NCI-H2227 (cell line): Measurements from ENCODE around the gene RASAL2.
"Not testable (repeated sequence)": the region's sequence is repeated elsewhere in the genome, so short reads cannot be mapped to it uniquely, and the experiment has no call there.

Source experiments
- DNase-seq: peaks from one replicate; lab custom pipeline; 2025; ENCODE audit not compliant: unreplicated experiment; lab: John Stamatoyannopoulos, UW

Gene RASAL2

DNA sequence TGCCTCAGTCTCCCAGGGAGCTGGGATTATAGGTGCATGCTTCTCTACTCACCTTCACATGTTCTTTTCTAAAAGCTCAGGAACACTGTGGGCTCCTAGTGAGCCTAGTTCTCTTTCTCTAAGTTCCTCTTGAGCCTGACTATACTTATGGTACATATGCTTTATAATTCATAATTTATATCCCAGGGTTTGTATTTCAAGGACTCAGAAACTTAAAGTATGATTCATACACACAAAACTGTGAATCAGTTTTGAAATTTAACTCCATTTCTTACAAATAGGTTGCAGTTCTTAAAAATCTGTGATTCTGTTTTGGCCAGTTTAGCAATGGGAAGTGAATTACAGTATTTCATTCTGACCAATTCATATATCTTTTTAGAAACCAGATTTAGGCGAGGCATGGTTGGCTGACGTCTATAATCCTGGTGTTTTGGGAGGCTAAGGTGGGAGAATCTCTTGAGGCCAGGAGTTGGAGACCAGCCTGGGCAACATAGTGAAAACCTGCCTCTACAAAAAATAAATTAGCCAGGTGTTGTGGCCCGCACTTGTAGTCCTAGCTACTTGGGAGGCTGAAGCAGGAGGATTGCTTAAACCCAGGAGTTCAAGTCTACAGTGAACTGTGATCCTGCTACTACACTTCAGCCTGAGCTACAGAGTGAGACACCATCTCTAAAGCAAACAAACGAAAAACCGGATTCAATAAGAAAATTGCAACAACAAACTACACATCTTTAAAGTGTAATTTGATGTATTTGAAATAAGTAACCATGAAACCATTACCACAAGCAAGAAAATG is 15.6 kb downstream of the RASAL2 start:
- no peak for DNase-seq

DNA sequence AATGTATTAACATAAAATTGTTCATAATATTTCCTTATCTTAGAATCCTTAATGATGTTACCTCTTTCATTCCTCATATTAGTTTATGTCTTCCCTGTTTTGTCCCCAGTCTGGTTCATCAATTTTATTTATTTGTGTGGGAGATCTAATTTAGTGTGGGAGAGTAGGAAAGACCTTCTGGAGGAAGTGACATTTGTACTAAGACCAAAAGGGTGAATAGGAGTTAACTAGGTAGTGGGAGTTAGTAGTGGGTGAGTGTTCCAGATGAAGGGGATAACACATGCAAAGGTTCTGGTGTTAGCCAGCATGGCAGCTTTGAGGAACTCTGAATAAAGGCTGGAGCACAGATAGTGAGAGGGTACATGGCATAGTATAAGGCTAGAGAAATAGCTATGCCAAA is 21.4 kb downstream of the RASAL2 start:
- DNase-seq, result no peak

DNA sequence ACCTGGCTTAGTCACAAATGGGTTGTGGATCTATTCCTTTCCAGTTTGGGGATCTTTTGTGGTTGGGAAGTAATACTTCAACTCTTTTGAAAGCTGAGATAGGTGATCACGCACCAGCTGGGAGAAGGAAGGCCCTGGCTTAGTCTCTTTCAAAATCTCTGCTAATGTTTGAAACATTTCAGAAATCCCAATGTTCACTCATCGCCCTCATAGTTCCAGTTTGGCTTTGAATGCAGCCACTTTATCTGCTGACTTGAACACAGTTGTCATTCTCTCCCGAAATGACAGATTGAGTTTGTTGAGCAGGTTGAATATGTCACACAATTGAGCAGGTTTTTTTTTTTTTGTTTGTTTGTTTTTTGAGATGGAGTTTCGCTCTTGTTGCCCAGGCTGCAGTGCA is 24.6 kb downstream of the RASAL2 start:
- no peak for DNase-seq

DNA sequence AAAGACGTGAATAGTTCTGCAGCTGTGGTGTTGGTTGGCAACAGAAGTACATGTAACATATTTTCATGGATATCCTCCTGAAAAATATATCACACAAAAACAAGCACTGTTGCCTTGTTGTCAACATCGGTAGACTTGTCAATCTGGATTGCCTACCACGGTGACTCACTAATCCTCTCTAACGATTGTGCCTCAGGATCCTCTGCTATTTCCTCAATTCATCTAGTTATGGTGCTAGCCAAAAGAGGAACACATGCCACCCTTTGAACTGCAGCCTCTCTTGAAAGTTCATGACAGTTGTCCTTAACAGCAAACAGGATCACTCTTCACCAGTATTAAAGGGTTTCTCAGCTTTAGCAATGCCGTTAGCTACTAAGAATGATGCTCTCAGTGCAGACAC is 25.7 kb downstream of the RASAL2 start:
- DNase-seq, result no peak

DNA sequence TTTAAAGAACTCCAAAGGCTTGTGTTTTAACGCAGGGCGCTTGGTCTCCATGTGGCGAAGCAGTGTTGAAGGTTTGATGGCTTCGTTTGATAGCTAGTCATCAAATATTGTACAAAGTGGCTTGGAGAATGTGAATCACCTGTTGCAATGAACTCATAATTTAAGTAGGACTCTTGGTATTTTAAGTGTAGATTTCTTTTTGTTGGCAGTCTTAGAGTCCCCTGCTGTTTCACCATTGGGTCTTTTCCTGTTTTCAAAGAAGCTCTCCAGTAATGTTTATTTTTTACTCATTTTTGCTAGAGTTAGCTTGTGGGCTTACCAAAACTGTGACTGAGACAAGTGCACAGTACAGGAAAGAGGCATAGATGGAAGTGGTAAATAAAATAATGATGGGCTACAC is 26.2 kb downstream of the RASAL2 start:
- no peak for DNase-seq

DNA sequence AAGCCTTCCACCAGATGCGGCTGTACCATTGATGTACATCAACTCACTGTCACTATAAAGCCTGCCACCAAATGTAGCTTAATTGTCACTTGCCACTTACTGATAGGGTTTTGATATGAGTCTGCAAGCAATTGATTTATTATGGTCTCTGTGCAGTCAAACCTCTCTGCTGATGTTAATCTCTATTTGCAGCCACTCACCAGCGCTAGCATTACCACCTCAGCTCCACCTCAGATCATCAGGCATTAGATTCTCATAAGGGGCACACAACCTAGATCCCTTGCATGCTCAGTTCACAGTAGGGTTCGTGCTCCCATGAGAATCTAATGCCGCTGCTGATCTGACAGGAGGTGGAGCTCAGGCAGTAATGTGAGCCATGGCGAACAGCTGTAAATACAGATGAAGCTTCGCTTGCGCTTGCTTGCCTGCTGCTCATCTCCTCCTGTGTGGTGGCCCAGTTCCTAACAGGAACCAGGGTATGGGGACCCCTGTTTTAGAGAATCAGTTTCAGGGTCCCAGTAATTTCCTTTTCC is 26.7 kb downstream of the RASAL2 start:
- DNase-seq, result not testable (repeated sequence)

DNA sequence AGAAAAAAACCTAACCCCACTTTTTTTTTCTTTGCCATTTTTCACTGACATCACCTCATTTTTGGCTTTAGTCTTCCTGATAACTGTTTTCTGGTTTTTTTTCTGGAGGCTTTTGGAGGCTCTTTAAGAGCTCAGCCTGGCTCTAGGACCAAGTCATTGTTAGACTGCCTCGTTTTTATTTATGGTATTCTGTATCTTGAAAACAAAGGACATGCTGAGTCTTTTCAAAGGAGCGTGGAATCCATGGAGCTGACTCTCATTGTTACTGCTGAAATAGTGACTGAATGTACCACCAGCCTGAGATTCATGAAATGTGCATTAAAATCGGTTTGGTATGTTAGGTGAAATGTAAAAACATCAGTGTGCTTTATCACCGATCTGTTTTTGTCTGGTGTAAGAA is 28.0 kb downstream of the RASAL2 start:
- no peak for DNase-seq

DNA sequence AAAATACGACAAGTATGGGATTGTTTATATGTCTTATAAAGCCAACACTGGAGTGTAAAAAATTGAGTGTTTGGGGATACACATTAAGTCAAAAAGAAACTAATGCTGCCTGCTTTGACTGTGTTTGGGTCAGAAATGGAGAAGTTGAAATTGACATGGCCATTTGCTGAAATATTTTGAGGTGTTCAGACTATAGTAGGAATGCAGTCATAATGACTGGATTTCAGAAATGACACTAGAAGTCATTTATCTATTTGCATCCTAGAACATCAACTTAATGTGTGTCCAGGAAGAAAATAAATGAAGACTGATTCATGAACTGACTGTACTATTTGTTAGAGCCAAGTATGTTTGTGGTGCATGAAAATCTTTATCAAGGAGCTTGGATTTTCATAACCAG is 28.4 kb downstream of the RASAL2 start:
- DNase-seq, result no peak

DNA sequence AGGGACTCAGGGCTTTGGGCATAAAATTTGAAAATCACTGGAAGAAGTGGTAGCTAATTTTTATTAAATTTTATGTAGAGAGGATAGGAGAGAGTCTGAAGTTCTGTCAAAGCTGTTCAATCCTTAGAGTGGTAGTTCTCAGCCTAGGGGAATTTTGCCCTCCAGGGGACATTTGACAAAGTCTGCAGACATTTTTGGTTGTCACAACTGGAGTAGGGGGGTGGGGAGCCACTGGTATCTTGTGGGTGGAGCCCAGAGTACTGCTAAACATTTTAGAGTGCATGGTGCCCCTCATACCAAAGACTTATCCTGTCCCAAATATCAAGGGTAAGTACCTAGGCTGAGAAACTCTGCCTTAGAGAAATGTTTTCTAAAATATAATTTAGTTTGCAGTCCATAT is 30.2 kb downstream of the RASAL2 start:
- no peak for DNase-seq

DNA sequence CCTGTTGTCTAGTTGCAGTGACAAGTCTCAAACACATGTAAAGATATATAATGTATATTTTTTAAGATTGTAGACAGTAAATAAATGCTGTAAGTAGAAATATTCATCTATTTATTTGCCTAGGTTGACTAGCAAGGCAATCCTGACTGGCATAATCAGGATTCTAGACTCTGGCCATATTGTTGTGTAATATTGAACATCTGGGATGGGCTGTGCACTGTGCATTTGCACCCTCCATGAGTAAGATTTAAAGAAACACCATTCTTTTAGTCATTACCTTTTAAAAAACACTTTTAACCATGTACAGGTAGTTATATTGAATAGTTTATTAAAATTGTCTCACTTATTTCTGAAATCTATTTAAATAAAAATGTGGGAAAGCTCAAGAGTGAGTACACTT is 32.4 kb downstream of the RASAL2 start:
- DNase-seq, result no peak

DNA sequence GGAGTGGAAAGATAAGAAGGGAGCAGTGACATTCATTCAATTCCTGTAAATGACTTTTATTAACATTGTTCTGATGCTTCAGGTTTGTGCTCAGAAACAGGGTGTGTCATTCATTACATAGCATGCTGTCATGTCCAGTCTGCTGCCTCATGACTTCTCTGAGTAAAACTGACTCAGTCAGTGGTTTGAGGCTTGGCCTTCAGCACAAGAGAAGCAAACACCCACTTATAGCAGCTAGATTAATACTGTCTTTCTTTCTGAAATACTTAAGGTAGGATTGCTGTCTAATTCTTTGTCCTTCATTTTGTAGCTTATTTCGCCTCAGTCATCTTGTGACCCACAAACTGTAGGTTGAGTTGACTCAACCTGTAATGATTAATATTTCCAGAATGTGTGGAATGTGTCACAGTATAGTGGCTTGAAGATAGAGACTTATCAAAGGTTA is 32.9 kb downstream of the RASAL2 start:
- DNase-seq, result no peak

DNA sequence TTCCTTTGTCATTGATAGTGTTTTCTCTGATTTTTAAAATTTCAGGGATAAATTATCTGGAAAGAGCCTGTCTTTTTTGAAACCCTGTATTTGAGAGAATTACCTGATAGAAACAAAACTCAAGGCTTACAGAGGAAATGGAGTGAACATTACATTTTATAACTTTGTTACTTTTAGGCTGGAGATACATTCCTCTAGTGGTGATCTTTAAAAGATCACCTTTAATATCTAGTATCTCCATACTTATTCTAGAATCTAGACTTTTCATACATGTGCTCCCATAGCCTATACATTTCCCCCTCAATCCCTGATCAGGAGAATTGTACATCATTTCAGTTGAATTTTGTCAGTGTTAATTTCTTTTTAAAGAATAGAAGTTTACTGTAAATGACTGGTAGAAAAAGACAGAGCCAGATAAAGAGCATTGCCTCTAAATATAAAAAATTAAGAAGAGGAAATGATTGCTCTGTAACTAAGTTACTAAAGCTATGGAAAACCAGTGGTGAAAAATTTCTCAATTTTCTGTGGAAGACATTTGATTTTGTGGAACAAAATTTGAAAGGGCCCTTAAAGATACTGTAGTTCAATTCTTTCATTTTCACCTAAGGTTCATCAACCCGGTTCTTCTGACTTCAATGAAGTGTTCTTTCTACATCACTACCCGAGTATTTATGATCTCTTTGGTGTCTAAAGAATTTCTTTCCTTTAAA is 33.7 kb downstream of the RASAL2 start:
- no peak for DNase-seq

DNA sequence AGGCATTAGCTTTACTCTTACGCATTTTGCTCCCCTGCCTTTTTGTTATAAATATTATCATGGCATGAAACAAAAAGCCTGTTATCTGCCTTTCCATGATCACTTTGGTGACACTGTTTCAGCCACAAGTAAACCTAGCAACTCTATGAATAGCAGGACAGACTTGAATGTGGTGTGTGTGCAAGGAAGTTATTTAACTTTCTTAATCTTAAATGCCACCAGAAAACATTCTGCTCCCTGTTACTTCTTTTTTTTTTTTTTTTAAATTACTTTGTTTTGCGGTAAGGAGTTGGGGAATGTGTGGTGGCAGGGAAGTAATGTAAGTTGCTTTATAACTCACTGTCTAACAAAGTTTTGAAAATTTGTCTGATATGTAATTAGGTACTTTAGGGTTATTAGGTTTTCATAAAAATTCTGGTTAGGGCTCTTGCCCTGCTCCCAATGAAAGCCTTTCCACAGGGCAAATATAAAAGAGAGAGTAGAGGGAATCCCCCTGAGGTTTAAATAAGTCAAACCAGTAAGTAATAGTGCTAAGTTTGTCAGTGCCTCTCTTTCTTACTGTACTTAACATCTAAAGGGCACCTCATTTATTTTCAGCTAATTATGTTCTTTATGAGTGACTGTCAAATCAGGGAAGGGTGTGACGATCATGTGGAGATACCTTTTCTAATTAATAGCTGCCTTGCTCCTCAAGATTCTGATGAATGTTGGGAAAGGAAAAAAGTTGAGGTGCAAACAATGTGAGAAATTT is 39.5 kb downstream of the RASAL2 start:
- DNase-seq, result no peak

DNA sequence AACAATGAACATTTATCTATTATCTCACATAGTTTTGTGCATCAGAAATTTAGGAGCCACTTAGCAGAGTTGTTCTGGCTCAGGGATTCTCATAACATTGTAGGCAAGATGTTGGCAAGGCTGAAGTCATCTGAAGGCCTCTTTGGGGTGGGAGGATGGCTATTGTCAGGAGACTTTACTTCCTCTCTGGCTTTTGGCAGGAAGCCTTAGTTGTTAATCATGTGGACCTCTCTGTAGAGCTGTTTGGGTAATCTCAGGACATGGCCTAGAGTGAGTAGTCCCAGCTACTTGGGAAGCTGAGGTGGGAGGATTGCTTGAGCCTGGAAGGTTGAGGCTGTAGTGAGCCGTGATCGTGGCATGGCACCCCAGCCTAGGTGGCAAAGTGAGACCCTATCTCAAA is 40.2 kb downstream of the RASAL2 start:
- DNase-seq, result no peak

DNA sequence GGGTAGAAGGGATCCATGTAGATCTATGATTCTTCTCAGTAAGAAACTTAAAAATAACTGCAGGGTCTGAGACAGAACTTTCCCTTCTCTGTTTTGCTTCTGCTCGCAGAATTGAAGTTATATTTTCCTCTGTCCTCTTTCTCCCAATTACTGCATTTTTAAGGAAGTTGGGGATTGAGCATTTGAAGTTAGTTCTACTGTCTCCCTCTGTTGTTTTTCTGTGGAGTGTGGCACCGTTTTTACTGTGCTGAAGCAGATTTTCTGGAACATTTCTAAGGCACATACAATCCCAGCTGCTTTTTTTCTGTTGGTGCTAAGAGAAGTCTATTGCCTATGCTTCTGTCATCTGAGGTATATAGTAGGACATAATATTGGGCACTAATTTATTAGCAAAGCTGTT is 43.3 kb downstream of the RASAL2 start:
- no peak for DNase-seq

DNA sequence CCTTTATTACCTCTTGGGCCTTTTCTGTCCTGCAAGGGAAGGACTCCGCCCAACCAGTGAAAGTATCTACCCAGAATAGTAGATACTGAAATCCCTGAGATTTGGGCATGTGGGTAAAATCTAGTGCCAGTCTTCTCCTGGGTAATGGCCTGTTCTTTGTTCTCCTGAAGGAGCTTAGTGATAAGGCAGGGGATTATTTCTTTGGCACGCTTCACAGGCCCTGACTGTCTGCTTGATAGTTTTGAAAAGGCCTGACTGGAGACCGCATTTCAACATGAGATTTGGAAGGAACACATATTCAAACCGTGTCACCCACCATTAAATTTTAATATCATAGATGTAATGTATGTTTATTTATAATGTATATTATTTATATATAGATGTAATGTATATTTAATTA is 48.9 kb downstream of the RASAL2 start:
- DNase-seq, result no peak

DNA sequence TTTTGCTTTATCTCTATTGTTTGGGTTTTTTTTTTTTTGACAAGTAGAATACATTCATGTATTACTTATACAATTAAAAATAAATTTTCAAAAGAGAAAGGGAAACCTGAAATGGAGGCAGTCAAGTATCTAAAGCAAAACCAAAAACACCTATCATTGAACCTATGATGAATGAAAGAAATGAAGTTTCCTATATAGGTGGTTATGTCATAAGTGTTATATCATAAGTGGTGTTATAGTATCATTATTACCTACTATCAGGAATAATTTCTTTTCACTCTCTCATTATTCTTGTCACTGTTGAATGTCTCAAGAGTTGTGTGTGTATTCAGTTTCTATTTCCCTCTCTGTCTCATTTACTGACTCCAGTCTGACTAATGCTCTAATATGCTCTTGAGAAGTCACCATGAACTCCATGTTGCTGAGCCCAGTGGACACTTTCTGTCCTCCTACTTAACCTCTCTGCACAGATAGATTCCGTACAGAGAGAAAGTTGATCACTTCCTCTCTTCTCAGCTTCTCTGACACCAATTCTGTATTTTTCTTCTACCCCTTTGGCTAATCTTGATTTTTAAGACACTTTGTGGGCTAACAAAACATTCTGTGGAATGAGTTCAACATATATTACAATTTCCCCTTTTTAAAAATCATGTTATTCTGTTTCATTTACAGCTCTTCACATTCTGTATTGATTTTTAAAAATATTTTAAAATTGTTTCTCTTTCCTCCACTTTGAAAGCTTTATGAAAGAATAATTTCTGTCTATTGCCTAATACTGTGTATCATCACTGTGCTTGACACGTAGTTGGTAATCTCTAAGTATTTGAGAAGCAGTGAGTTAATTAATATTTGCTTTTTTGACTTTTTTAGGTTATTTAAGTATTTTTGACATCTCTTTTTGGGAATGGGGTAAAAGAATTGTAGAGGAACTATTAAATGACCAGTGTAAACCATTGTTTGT is 50.1 kb downstream of the RASAL2 start:
- no peak for DNase-seq

DNA sequence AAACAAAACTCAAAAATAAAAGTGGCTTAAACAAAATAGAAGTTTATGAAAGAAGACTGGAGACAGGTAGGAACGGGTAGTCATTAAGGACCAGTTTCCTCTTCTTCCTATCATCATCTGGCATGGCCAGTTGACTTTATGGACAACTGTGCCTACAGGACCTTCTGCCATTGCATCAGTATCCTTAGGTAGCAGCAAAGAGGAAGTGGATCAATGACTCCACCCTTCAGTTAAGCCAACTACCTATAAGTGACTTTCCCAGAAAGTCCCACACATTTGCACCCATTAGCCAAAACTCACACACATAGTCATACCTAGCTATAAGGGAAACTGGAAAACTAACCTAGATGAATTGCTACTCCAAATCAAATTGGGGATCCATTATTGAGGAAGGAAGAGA is 51.7 kb downstream of the RASAL2 start:
- no peak for DNase-seq

DNA sequence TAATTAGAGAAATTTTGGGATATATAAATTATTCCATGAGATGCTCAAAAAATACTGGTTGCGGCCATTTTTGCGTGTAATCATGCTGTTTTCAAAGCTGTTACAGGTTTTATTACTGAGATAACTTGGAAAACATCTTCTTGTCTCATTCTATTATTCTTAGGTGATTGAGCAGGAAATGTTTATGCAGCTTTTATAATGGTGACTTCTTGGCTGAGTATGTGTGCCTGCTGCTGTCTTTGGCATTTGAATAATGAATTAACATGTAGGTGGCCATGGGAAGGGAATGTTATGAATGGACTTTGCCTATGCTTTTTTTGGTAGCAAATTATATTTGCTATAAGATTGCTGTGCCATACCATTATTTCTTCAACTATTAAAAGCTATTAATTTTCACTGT is 52.5 kb downstream of the RASAL2 start:
- DNase-seq, result no peak

DNA sequence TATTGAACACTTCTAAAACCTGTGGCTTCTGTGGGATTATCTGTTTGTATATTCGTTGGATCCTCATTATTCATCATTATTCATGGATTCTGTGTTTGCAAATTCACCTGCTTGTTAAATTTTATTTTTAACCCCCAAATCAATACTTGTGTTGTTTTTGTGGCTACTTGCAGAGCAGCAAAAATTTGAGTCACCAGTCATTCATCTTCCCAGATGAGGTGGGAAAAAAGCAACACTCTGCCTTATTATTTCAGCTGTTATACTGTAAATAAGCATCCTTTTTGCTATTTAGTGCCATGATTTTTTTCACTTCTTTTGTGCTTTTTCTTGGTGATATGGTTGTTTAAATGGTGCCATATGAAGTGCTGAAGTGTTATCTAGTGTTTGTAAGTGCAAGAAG is 56.7 kb downstream of the RASAL2 start:
- DNase-seq, result no peak

DNA sequence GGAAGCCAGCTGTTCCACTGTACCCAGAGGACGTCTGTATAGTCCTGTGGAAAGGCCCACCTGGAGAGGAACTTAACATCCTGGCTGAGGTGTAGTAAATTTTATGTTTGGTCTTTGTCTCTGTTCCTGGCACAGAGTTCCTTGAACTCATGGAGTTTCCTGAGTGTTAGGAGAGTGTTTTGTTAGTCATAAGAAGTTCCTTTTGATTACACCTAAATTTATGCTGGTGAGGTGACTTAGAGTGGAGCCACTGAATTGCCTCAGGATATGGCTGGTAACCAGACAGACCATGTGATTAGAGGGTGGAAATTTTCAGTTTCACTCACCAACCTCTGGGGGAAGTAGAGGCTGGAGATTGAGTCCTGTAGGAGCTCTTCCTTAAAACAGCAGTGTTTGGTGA is 57.9 kb downstream of the RASAL2 start:
- DNase-seq, result no peak
